Limb (tissue), 2 donors: ENCODE measurements around the gene CALHM2.

Experiments used
- DNase-seq, 2 donors: peaks; one replicate each; pipeline ENCODE4 v3.0.0-alpha.2; 2016; ENCODE audit errors: extremely low spot score in 2 of 2

CALHM2 gene

GRCh38 chr10:103476046-103476768 is 24.0 kb upstream of the CALHM2 start:
- no peak for DNase-seq

GRCh38 chr10:103475437-103475836 is 23.3 kb upstream of the CALHM2 start:
- DNase-seq = no peak

GRCh38 chr10:103474077-103474476 is 21.9 kb upstream of the CALHM2 start:
- no peak for DNase-seq

- peak in 1 of 2 donors; percentile 54 for DNase-seq
Measured at GRCh38 chr10:103473261-103473671, 21.1 kb upstream of the CALHM2 start.

- DNase-seq = no peak
Measured at GRCh38 chr10:103472005-103472404, 19.8 kb upstream of the CALHM2 start.

GRCh38 chr10:103470761-103471653 is 18.8 kb upstream of the CALHM2 start:
- DNase-seq = no peak

- DNase-seq = no peak
Measured at GRCh38 chr10:103469201-103469600, 17.0 kb upstream of the CALHM2 start.

- no peak for DNase-seq
Measured at GRCh38 chr10:103467406-103467805, 15.2 kb upstream of the CALHM2 start.

GRCh38 chr10:103466734-103467133 is 14.6 kb upstream of the CALHM2 start:
- no peak for DNase-seq

GRCh38 chr10:103465411-103466179 is 13.4 kb upstream of the CALHM2 start:
- DNase-seq = no peak

- DNase-seq = no peak
Measured at GRCh38 chr10:103463499-103463898, 11.3 kb upstream of the CALHM2 start.

GRCh38 chr10:103459615-103460014 is 7.4 kb upstream of the CALHM2 start:
- no peak for DNase-seq

- DNase-seq = no peak
Measured at GRCh38 chr10:103458720-103459119, 6.5 kb upstream of the CALHM2 start, which contains the start of gene CALHM1. CALHM1 (minus strand) TSS chr10:103458900; CDS start chr10:103458751, 149 bp downstream.

- no peak for DNase-seq
Measured at GRCh38 chr10:103457896-103458583, 5.9 kb upstream of the CALHM2 start.

GRCh38 chr10:103457176-103457712 is 5.1 kb upstream of the CALHM2 start:
- no peak for DNase-seq

- DNase-seq = no peak
Measured at GRCh38 chr10:103456074-103456660, 4.0 kb upstream of the CALHM2 start.

GRCh38 chr10:103455235-103455634 is 3.1 kb upstream of the CALHM2 start:
- no peak for DNase-seq

GRCh38 chr10:103454026-103454425 is 1.9 kb upstream of the CALHM2 start:
- no peak for DNase-seq

- DNase-seq = no peak
Measured at GRCh38 chr10:103452506-103453230, 498 bp upstream of the CALHM2 start.
